ENCODE measurements around the gene DOCK4.

Gene DOCK4

DNA sequence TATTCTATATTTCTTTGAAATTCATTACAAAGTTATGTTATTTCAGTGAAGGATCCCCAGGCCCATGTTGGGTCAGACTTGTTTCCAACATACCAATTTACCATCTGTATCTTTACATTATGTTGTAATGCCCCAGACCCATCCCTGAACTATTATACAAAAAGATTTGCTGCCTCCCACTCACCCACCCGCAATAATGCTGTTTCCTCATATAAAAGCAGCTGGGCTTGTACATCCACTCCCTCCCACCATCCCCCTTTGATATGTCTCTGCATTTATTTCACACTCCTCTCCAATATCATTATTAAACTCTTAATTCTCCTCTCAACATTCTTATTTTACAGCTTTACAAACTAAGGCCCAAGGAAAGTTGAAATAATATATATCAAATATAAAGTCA is 153.7 kb downstream of the DOCK4 start:
- TF ChIP-seq POLR2AphosphoS5 (IDR thresholded peaks at IDR 0.05; ENCODE audit: low read depth) = no peak
- TF ChIP-seq GABPA (IDR thresholded peaks at IDR 0.05; ENCODE audit: low read depth) = no peak
- TF ChIP-seq, protein P1, sequence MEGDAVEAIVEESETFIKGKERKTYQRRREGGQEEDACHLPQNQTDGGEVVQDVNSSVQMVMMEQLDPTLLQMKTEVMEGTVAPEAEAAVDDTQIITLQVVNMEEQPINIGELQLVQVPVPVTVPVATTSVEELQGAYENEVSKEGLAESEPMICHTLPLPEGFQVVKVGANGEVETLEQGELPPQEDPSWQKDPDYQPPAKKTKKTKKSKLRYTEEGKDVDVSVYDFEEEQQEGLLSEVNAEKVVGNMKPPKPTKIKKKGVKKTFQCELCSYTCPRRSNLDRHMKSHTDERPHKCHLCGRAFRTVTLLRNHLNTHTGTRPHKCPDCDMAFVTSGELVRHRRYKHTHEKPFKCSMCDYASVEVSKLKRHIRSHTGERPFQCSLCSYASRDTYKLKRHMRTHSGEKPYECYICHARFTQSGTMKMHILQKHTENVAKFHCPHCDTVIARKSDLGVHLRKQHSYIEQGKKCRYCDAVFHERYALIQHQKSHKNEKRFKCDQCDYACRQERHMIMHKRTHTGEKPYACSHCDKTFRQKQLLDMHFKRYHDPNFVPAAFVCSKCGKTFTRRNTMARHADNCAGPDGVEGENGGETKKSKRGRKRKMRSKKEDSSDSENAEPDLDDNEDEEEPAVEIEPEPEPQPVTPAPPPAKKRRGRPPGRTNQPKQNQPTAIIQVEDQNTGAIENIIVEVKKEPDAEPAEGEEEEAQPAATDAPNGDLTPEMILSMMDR (IDR thresholded peaks at IDR 0.05; ENCODE audit: insufficient read depth, low read length) = no peak
- TF ChIP-seq, protein P2, sequence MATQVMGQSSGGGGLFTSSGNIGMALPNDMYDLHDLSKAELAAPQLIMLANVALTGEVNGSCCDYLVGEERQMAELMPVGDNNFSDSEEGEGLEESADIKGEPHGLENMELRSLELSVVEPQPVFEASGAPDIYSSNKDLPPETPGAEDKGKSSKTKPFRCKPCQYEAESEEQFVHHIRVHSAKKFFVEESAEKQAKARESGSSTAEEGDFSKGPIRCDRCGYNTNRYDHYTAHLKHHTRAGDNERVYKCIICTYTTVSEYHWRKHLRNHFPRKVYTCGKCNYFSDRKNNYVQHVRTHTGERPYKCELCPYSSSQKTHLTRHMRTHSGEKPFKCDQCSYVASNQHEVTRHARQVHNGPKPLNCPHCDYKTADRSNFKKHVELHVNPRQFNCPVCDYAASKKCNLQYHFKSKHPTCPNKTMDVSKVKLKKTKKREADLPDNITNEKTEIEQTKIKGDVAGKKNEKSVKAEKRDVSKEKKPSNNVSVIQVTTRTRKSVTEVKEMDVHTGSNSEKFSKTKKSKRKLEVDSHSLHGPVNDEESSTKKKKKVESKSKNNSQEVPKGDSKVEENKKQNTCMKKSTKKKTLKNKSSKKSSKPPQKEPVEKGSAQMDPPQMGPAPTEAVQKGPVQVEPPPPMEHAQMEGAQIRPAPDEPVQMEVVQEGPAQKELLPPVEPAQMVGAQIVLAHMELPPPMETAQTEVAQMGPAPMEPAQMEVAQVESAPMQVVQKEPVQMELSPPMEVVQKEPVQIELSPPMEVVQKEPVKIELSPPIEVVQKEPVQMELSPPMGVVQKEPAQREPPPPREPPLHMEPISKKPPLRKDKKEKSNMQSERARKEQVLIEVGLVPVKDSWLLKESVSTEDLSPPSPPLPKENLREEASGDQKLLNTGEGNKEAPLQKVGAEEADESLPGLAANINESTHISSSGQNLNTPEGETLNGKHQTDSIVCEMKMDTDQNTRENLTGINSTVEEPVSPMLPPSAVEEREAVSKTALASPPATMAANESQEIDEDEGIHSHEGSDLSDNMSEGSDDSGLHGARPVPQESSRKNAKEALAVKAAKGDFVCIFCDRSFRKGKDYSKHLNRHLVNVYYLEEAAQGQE (IDR thresholded peaks at IDR 0.05; ENCODE audit: insufficient replicate concordance, low read depth) = no peak
- TF ChIP-seq SPI1 (IDR thresholded peaks at IDR 0.05; ENCODE audit: borderline replicate concordance, low read depth) = no peak
- Histone ChIP-seq H3K27me3 (ENCODE audit: insufficient read depth, poor library complexity, severe bottlenecking) (no peaks in the 10 kb centered on the region), H3K27ac (replicated peaks) (no peak overlapping the region), H3K4me3 (replicated peaks; ENCODE audit: insufficient read depth, low read length) (no peak overlapping the region)
- DNase-seq (ENCODE audit: low read depth in 1 of 2, low spot score in 1 of 2) = no peak

GRCh38 chr7:112050250-112050881 is 155.8 kb downstream of the DOCK4 start:
- DNase-seq (ENCODE audit: low read depth in 1 of 2, low spot score in 1 of 2) = no peak
- no peak for TF ChIP-seq POLR2AphosphoS5 (IDR thresholded peaks at IDR 0.05; ENCODE audit: low read depth)
- no peak for TF ChIP-seq SPI1 (IDR thresholded peaks at IDR 0.05; ENCODE audit: borderline replicate concordance, low read depth)
- TF ChIP-seq GABPA (IDR thresholded peaks at IDR 0.05; ENCODE audit: low read depth) = no peak
- TF ChIP-seq, protein P1 (IDR thresholded peaks at IDR 0.05; ENCODE audit: insufficient read depth, low read length) = no peak
- TF ChIP-seq, protein P2 (IDR thresholded peaks at IDR 0.05; ENCODE audit: insufficient replicate concordance, low read depth) = no peak
- Histone ChIP-seq H3K27me3 (ENCODE audit: insufficient read depth, poor library complexity, severe bottlenecking) (no peaks in the 10 kb centered on the region), H3K4me3 (replicated peaks; ENCODE audit: insufficient read depth, low read length) (no peak overlapping the region), H3K27ac (replicated peaks) (no peak overlapping the region)

DNA sequence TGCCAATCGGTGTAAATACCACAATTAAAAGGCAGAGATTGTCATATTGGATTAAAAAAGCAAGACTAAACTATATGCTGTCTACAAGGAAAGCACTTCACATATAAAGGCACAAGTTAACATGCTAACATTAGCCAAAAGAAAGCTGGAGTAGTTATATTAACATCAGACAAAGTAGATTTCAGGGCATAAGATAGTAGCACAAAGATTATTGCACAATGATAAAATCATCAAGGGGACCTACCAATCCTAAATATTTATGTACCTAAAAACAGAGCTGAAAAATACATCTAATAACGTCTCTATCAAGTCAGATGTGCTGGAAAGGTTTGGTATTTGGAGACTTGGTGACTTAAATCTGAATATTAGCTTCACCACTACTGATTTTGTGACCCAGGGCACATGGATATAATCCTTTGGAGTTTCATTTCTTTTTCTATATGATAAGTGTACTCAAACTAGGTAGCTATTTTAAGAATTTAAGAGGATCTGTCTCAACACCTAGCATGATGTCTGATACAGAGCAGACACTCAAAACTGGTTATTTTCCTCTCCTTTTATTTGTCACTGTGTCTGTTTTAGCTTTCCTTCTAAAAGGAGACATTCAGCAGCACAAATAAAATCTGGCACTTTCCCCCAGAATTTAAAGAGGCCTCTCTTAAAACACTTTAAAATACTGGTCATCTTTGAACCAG is 156.5 kb downstream of the DOCK4 start:
- H3K27me3 ChIP-seq (ENCODE audit: insufficient read depth, poor library complexity, severe bottlenecking) = no peaks in the 10 kb centered on the region

More for the DNA sequence above, 156.5 kb downstream of the DOCK4 start:
- DNase-seq (ENCODE audit: low read depth in 1 of 2, low spot score in 1 of 2) = no peak
- Histone ChIP-seq H3K27ac (replicated peaks) (no peak overlapping the region), H3K4me3 (replicated peaks; ENCODE audit: insufficient read depth, low read length) (no peak overlapping the region)
- TF ChIP-seq, protein P1 (IDR thresholded peaks at IDR 0.05; ENCODE audit: insufficient read depth, low read length) = no peak
- TF ChIP-seq GABPA (IDR thresholded peaks at IDR 0.05; ENCODE audit: low read depth) = no peak
- no peak for TF ChIP-seq SPI1 (IDR thresholded peaks at IDR 0.05; ENCODE audit: borderline replicate concordance, low read depth)
- TF ChIP-seq, protein P2 (IDR thresholded peaks at IDR 0.05; ENCODE audit: insufficient replicate concordance, low read depth) = no peak
- TF ChIP-seq POLR2AphosphoS5 (IDR thresholded peaks at IDR 0.05; ENCODE audit: low read depth) = no peak
